ENCODE data around the gene TMX2.
"Not testable (repeated sequence)": the region's sequence is repeated elsewhere in the genome, so short reads cannot be mapped to it uniquely, and the experiment has no call there.

Gene TMX2

GRCh38 chr11:57690474-57690873 lies 21.9 kb upstream of the TMX2 start:
- not testable (repeated sequence) for H3K4me3 ChIP-seq (ENCODE audit: insufficient read depth in 1 of 2, low read depth in 1 of 2, low read length in 2 of 2); H3K27ac ChIP-seq (ENCODE audit: low read length, poor library complexity, severe bottlenecking); H3K4me2 ChIP-seq (ENCODE audit: low read length, poor library complexity, severe bottlenecking); H3K27me3 ChIP-seq (ENCODE audit: control insufficient read depth in 1 of 2, insufficient read depth in 1 of 2, low read length in 2 of 2); H3K4me1 ChIP-seq (ENCODE audit: control insufficient read depth, insufficient read depth, low read depth, low read length); H2AK5ac ChIP-seq (ENCODE audit: low read length, severe bottlenecking); H3K4ac ChIP-seq (ENCODE audit: low read depth in 1 of 2, low read length in 2 of 2); H4K91ac ChIP-seq (ENCODE audit: low read length); H2BK15ac ChIP-seq (ENCODE audit: low read depth, poor library complexity, severe bottlenecking); H4K8ac ChIP-seq (ENCODE audit: low read length); H2AFZ ChIP-seq (ENCODE audit: low read depth, low read length); H2BK12ac ChIP-seq (ENCODE audit: low read length in 2 of 2); DNase-seq; H3K18ac ChIP-seq (ENCODE audit: low read depth in 1 of 2, low read length in 2 of 2); H3K23ac ChIP-seq (ENCODE audit: low read length in 2 of 2); H3K9ac ChIP-seq (ENCODE audit: low read length); H3K9me3 ChIP-seq (ENCODE audit: control insufficient read depth, low read length); H2BK5ac ChIP-seq (ENCODE audit: low read depth, low read length, poor library complexity, severe bottlenecking); H2BK120ac ChIP-seq (ENCODE audit: low read depth, low read length); H3K14ac ChIP-seq (ENCODE audit: low read length in 2 of 2)
- WGBS = 96% methylated on average over 4 of the region's 5 CpGs
- Histone ChIP-seq H3K79me1 (replicated peaks; ENCODE audit: low read length, poor library complexity, severe bottlenecking) (peaks cover 29% of the 10 kb centered on the region), H3K36me3 (ENCODE audit: control insufficient read depth in 1 of 2, insufficient read depth in 2 of 2, low read depth in 1 of 2, low read length in 2 of 2) (peaks cover 70 to 81% of the 10 kb centered on the region in 2 experiments)

- Histone ChIP-seq H4K8ac (ENCODE audit: low read length) (no peak overlapping the region), H3K4me2 (ENCODE audit: low read length, poor library complexity, severe bottlenecking) (no peak overlapping the region), H3K4ac (ENCODE audit: low read depth in 1 of 2, low read length in 2 of 2) (no peak overlapping the region), H2BK120ac (ENCODE audit: low read depth, low read length) (no peak overlapping the region), H3K4me1 (ENCODE audit: control insufficient read depth, insufficient read depth, low read depth, low read length) (no peaks in the 10 kb centered on the region), H2AK5ac (ENCODE audit: low read length, severe bottlenecking) (no peak overlapping the region), H3K14ac (ENCODE audit: low read length in 2 of 2) (no peak overlapping the region), H3K27ac (ENCODE audit: low read length, poor library complexity, severe bottlenecking) (no peak overlapping the region), H2BK5ac (ENCODE audit: low read depth, low read length, poor library complexity, severe bottlenecking) (no peak overlapping the region), H2AFZ (ENCODE audit: low read depth, low read length) (no peak overlapping the region), H3K18ac (ENCODE audit: low read depth in 1 of 2, low read length in 2 of 2) (no peak overlapping the region), H3K9me3 (ENCODE audit: control insufficient read depth, low read length) (no peaks in the 10 kb centered on the region), H3K4me3 (ENCODE audit: insufficient read depth in 1 of 2, low read depth in 1 of 2, low read length in 2 of 2) (no peak overlapping the region), H3K9ac (ENCODE audit: low read length) (no peak overlapping the region), H3K36me3 (ENCODE audit: control insufficient read depth in 1 of 2, insufficient read depth in 2 of 2, low read depth in 1 of 2, low read length in 2 of 2) (peaks cover 70 to 83% of the 10 kb centered on the region in 2 experiments), H2BK12ac (ENCODE audit: low read length in 2 of 2) (no peak overlapping the region), H2BK15ac (ENCODE audit: low read depth, poor library complexity, severe bottlenecking) (no peak overlapping the region), H3K23ac (ENCODE audit: low read length in 2 of 2) (no peak overlapping the region), H3K27me3 (ENCODE audit: control insufficient read depth in 1 of 2, insufficient read depth in 1 of 2, low read length in 2 of 2) (no peaks in the 10 kb centered on the region), H4K91ac (ENCODE audit: low read length) (no peak overlapping the region), H3K79me1 (replicated peaks; ENCODE audit: low read length, poor library complexity, severe bottlenecking) (peaks cover 30% of the 10 kb centered on the region)
- no peak for DNase-seq
- 97% methylated on average over 18 of the region's 18 CpGs for WGBS
These were observed 13.5 kb upstream of the TMX2 start for GRCh38 chr11:57698843-57699365.

GRCh38 chr11:57699813-57700212 lies 12.6 kb upstream of the TMX2 start:
- Histone ChIP-seq H3K27me3 (ENCODE audit: control insufficient read depth in 1 of 2, insufficient read depth in 1 of 2, low read length in 2 of 2) (no peaks in the 10 kb centered on the region), H2BK5ac (ENCODE audit: low read depth, low read length, poor library complexity, severe bottlenecking) (no peak overlapping the region), H3K9ac (ENCODE audit: low read length) (no peak overlapping the region), H3K27ac (ENCODE audit: low read length, poor library complexity, severe bottlenecking) (no peak overlapping the region), H3K4me2 (ENCODE audit: low read length, poor library complexity, severe bottlenecking) (no peak overlapping the region), H3K79me1 (replicated peaks; ENCODE audit: low read length, poor library complexity, severe bottlenecking) (peaks cover 31% of the 10 kb centered on the region), H3K36me3 (ENCODE audit: control insufficient read depth in 1 of 2, insufficient read depth in 2 of 2, low read depth in 1 of 2, low read length in 2 of 2) (peaks cover 66 to 83% of the 10 kb centered on the region in 2 experiments), H2AFZ (ENCODE audit: low read depth, low read length) (no peak overlapping the region), H3K4me1 (ENCODE audit: control insufficient read depth, insufficient read depth, low read depth, low read length) (no peaks in the 10 kb centered on the region), H3K18ac (ENCODE audit: low read depth in 1 of 2, low read length in 2 of 2) (no peak overlapping the region), H2BK15ac (ENCODE audit: low read depth, poor library complexity, severe bottlenecking) (no peak overlapping the region), H2AK5ac (ENCODE audit: low read length, severe bottlenecking) (no peak overlapping the region), H2BK12ac (ENCODE audit: low read length in 2 of 2) (no peak overlapping the region), H3K9me3 (ENCODE audit: control insufficient read depth, low read length) (no peaks in the 10 kb centered on the region), H4K8ac (ENCODE audit: low read length) (no peak overlapping the region), H3K4me3 (ENCODE audit: insufficient read depth in 1 of 2, low read depth in 1 of 2, low read length in 2 of 2) (no peak overlapping the region), H3K4ac (ENCODE audit: low read depth in 1 of 2, low read length in 2 of 2) (no peak overlapping the region), H3K14ac (ENCODE audit: low read length in 2 of 2) (no peak overlapping the region), H4K91ac (ENCODE audit: low read length) (no peak overlapping the region), H3K23ac (ENCODE audit: low read length in 2 of 2) (no peak overlapping the region), H2BK120ac (ENCODE audit: low read depth, low read length) (no peak overlapping the region)
- WGBS = 99% methylated on average over 10 of the region's 10 CpGs
- DNase-seq = no peak

GRCh38 chr11:57700425-57700824 lies 12.0 kb upstream of the TMX2 start:
- Histone ChIP-seq H4K91ac (ENCODE audit: low read length) (no peak overlapping the region), H3K4me2 (ENCODE audit: low read length, poor library complexity, severe bottlenecking) (no peak overlapping the region), H2BK15ac (ENCODE audit: low read depth, poor library complexity, severe bottlenecking) (no peak overlapping the region), H2BK5ac (ENCODE audit: low read depth, low read length, poor library complexity, severe bottlenecking) (no peak overlapping the region), H3K4me3 (ENCODE audit: insufficient read depth in 1 of 2, low read depth in 1 of 2, low read length in 2 of 2) (no peak overlapping the region), H3K14ac (ENCODE audit: low read length in 2 of 2) (no peak overlapping the region), H3K9ac (ENCODE audit: low read length) (no peak overlapping the region), H2AFZ (ENCODE audit: low read depth, low read length) (no peak overlapping the region), H4K8ac (ENCODE audit: low read length) (no peak overlapping the region), H3K27me3 (ENCODE audit: control insufficient read depth in 1 of 2, insufficient read depth in 1 of 2, low read length in 2 of 2) (no peaks in the 10 kb centered on the region), H3K4me1 (ENCODE audit: control insufficient read depth, insufficient read depth, low read depth, low read length) (no peaks in the 10 kb centered on the region), H2AK5ac (ENCODE audit: low read length, severe bottlenecking) (no peak overlapping the region), H2BK12ac (ENCODE audit: low read length in 2 of 2) (no peak overlapping the region), H3K4ac (ENCODE audit: low read depth in 1 of 2, low read length in 2 of 2) (no peak overlapping the region), H3K9me3 (ENCODE audit: control insufficient read depth, low read length) (no peaks in the 10 kb centered on the region), H3K27ac (ENCODE audit: low read length, poor library complexity, severe bottlenecking) (no peak overlapping the region), H3K23ac (ENCODE audit: low read length in 2 of 2) (no peak overlapping the region), H3K18ac (ENCODE audit: low read depth in 1 of 2, low read length in 2 of 2) (no peak overlapping the region), H3K36me3 (ENCODE audit: control insufficient read depth in 1 of 2, insufficient read depth in 2 of 2, low read depth in 1 of 2, low read length in 2 of 2) (peaks cover 62 to 81% of the 10 kb centered on the region in 2 experiments), H2BK120ac (ENCODE audit: low read depth, low read length) (no peak overlapping the region), H3K79me1 (replicated peaks; ENCODE audit: low read length, poor library complexity, severe bottlenecking) (peaks cover 31% of the 10 kb centered on the region)
- 100% methylated on average over 1 of the region's 3 CpGs for WGBS
- no peak for DNase-seq

All from mesenchymal stem cell (in vitro differentiated cells and primary cell).